B cell (primary cell): Measurements from ENCODE around the gene ABCA6. TPM values are rescaled to one million over a fixed set of nuclear protein-coding genes. Genes with fewer than 3 reads are reported as not detected.

Source experiments
- ATAC-seq: fragments of 200-7000 bp; cut with Tn5 transposase; one replicate; pipeline ENCODE4 v1.10.0; 2021; ENCODE audit warnings: low read depth, mild to moderate bottlenecking, moderate number of reproducible peaks, moderate library complexity
- CTCF ChIA-PET: fragments of 350-600 bp; sonication (Branson Sonifier 250); formaldehyde crosslinking; loops from one replicate; lab custom pipeline; 2021; ENCODE audit warnings: antibody characterized with exemption, inconsistent platforms; lab: Charles Lee
- POLR2A ChIA-PET: fragments of 350-600 bp; sonication (Branson Sonifier 250); formaldehyde crosslinking; loops from one replicate; lab custom pipeline; 2021; ENCODE audit warnings: antibody characterized with exemption; lab: Charles Lee
- DNase-seq: peaks from one replicate; pipeline ENCODE4 v3.0.0; 2013
- H2AFZ ChIP-seq: 2 replicates; pipeline ENCODE4 v1.6.1; 2012; ENCODE audit warnings: mild to moderate bottlenecking, low read depth, low read length; ENCODE audit not compliant: insufficient read depth, poor library complexity, severe bottlenecking
- H3K27ac ChIP-seq, 2 donors: 1 replicate in 1 of 2; 2 replicates in 1 of 2; pipeline ENCODE4 v1.5.1; 2012 to 2013; ENCODE audit warnings: low read length in 2 of 2, mild to moderate bottlenecking in 2 of 2, moderate library complexity in 1 of 2
- H3K27me3 ChIP-seq, 4 experiments: fragments of 200-600 bp in 1 of 4; sonication (generic) in 1 of 4; replicated peaks in 1 of 4; 1 replicate in 2 of 4; 2 replicates in 2 of 4; pipeline versions ENCODE4 v1.6.1 to v1.7.0; 2013 to 2016; ENCODE audit warnings: low read length in 3 of 4, mild to moderate bottlenecking in 2 of 4, mixed read lengths in 1 of 4, moderate library complexity in 1 of 4; ENCODE audit not compliant: insufficient read depth in 4 of 4, control insufficient read depth in 3 of 4; ENCODE audit errors: control extremely low read depth in 1 of 4
- H3K36me3 ChIP-seq, 2 experiments: replicated peaks in 1 of 2; 1 replicate in 1 of 2; 2 replicates in 1 of 2; pipeline versions ENCODE4 v1.6.1 to v1.7.1; 2013; ENCODE audit warnings: low read length in 1 of 2; ENCODE audit not compliant: insufficient read depth in 2 of 2, control insufficient read depth in 1 of 2; ENCODE audit errors: control extremely low read depth in 1 of 2, extremely low read depth in 1 of 2
- H3K4me1 ChIP-seq, 2 donors: fragments of 200-600 bp in 1 of 2; sonication (generic) in 1 of 2; 1 replicate in 1 of 2; 2 replicates in 1 of 2; pipeline versions ENCODE4 v1.5.1 to v1.6.1; 2013 to 2017; ENCODE audit warnings: low read length in 2 of 2; ENCODE audit not compliant: control insufficient read depth in 2 of 2, insufficient read depth in 2 of 2
- H3K4me2 ChIP-seq: replicated peaks from 2 replicates; pipeline ENCODE3; 2012; ENCODE audit warnings: mild to moderate bottlenecking, low read depth, low read length; ENCODE audit not compliant: poor library complexity, severe bottlenecking
- H3K4me3 ChIP-seq, 5 experiments: fragments of 200-600 bp in 1 of 5; sonication (generic) in 1 of 5; 1 replicate in 3 of 5; 2 replicates in 2 of 5; pipeline versions ENCODE4 v1.5.1 to v1.7.0; 2011 to 2016; ENCODE audit warnings: low read length in 4 of 5, mild to moderate bottlenecking in 4 of 5, low read depth in 2 of 5, control low read depth in 1 of 5, moderate library complexity in 1 of 5; ENCODE audit not compliant: insufficient read depth in 1 of 5; ENCODE audit errors: control extremely low read depth in 1 of 5, extremely low read depth in 1 of 5
- H3K79me2 ChIP-seq: fragments of 200-600 bp; sonication (generic); one replicate; pipeline ENCODE4 v1.6.0; 2016; ENCODE audit warnings: low read length; ENCODE audit not compliant: control insufficient read depth, insufficient read depth
- H3K9ac ChIP-seq: fragments of 200-600 bp; sonication (generic); 2 replicates; pipeline ENCODE4 v1.6.1; 2017; ENCODE audit warnings: mild to moderate bottlenecking, low read length, moderate library complexity
- H3K9me3 ChIP-seq, 3 donors: one replicate each; pipeline versions ENCODE4 v1.6.1 to v1.7.1; 2013; ENCODE audit warnings: low read length in 2 of 3; ENCODE audit not compliant: control insufficient read depth in 2 of 3, insufficient read depth in 1 of 3; ENCODE audit errors: control extremely low read depth in 1 of 3
- H4K20me1 ChIP-seq: 2 replicates; pipeline ENCODE4 v1.6.0; 2012; ENCODE audit warnings: mild to moderate bottlenecking, low read length; ENCODE audit not compliant: insufficient read depth, control insufficient read depth, poor library complexity, severe bottlenecking
- H3K27ac Mint-ChIP-seq: one replicate; pipeline ENCODE4 v1.8.0; 2021; ENCODE audit warnings: mixed read lengths
- H3K27me3 Mint-ChIP-seq: one replicate; pipeline ENCODE4 v1.8.0; 2021; ENCODE audit warnings: mixed read lengths
- H3K4me1 Mint-ChIP-seq: one replicate; pipeline ENCODE4 v1.8.0; 2021; ENCODE audit warnings: mixed read lengths
- H3K4me3 Mint-ChIP-seq: one replicate; pipeline ENCODE4 v1.8.0; 2021; ENCODE audit warnings: mixed read lengths
- H3K9me3 Mint-ChIP-seq: one replicate; pipeline ENCODE4 v1.8.0; 2022; ENCODE audit warnings: mixed read lengths; ENCODE audit not compliant: insufficient read depth
- EZH2 ChIP-seq: IDR thresholded peaks from 2 replicates; pipeline ENCODE4 v1.6.1; 2012; ENCODE audit warnings: borderline replicate concordance, low read depth, mild to moderate bottlenecking, moderate library complexity, low read length; ENCODE audit not compliant: insufficient read depth, poor library complexity, severe bottlenecking
- WGBS: methylation state at CpG from one replicate; pipeline ENCODE4 v1.1.5; 2013; ENCODE audit warnings: missing lambda C conversion rate; ENCODE audit not compliant: insufficient coverage; 5-methylcytosine and 5-hydroxymethylcytosine counted together
- intact Hi-C: fragments of 100-400 bp; cut with micrococcal nuclease; formaldehyde crosslinking; loops from one replicate; pipeline ENCODE4 v1.10.0; 2022
- polyA plus RNA-seq: library from polyadenylated mRNA; depleted of rRNA; stranded (reverse); fragments of >200 nt; gene quantifications from 2 replicates; pipeline ENCODE4 v1.2.3, GENCODE V29; 2012
- total RNA-seq, 2 donors: library from RNA; stranded (reverse); fragments of 120-200 nt in 1 of 2; gene quantifications; 1 replicate in 1 of 2; 2 replicates in 1 of 2; pipeline versions ENCODE4 v1.2.3 to v1.2.4, GENCODE V29; 2013 to 2022
- TF ChIP-seq, protein P1 (sequence below): fragments of 200-600 bp; IDR thresholded peaks from one replicate; pipeline ENCODE4 v1.8.0; 2022; ENCODE audit warnings: antibody characterized with exemption, mild to moderate bottlenecking

Gene ABCA6
- total and polyA plus RNA-seq, 2 donors (not counting 1 experiment from before 2014, with no cell fraction given), result 0.18 to 1.4 TPM

DNA sequence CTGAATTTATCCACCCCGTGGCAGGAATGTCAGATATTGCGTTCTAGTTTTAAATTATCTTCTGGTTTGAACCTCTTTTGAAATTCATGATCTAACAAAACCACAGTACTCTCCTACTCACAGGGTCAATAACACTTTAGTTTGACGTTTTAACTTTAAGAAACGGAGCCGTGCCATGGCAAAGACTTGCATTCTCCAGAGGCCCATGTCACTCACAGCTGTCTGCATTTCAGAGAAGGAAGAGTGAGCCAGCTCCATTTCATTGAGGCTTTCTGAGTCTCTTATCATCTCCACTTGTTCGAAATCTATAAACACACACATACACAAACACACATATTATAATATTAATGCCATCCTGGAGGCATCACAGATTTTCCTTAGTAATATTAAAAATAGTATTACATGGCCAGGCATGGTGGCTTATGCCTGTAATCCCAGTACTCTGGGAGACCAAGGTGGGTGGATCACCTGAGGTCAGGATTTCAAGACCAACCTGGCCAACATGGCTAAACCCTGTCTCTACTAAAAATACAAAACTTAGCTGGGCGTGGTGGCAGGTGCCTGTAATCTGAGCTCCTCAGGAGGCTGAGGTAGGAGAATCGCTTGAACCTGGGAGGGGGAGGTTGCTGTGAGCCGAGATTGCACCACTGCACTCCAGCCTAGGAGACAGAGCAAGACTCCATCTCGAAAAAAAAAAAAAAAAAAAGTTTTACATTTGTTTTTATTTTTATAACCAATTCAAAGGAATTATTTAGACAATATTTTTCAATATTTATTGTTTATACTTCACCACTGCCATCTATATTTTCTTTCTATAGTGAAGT, 35.6 kb downstream of the ABCA6 start:
- WGBS, result 98% methylated on average over 5 of the region's 10 CpGs
- Histone ChIP-seq H2AFZ (no peak overlapping the region), H3K4me1 (no peaks in the 10 kb centered on the region), H3K79me2 (no peaks in the 10 kb centered on the region), H3K9ac (no peak overlapping the region), H3K36me3 (no peaks in the 10 kb centered on the region), H3K9me3 (no peaks in the 10 kb centered on the region), H3K27me3 (no peaks in the 10 kb centered on the region), H3K4me2 (no peak overlapping the region), H3K4me3 (no peak overlapping the region), H4K20me1 (no peaks in the 10 kb centered on the region), H3K27ac (no peak overlapping the region)
- ATAC-seq, result no peak
- Mint-ChIP-seq H3K9me3 (no peaks in the 10 kb centered on the region), H3K4me3 (no peak overlapping the region), H3K4me1 (peaks cover 2% of the 10 kb centered on the region), H3K27me3 (no peaks in the 10 kb centered on the region), H3K27ac (no peak overlapping the region)
- ChIA-PET CTCF (no interaction called here), POLR2A (no interaction called here)
- TF ChIP-seq EZH2, result no peak
- TF ChIP-seq, protein P1, sequence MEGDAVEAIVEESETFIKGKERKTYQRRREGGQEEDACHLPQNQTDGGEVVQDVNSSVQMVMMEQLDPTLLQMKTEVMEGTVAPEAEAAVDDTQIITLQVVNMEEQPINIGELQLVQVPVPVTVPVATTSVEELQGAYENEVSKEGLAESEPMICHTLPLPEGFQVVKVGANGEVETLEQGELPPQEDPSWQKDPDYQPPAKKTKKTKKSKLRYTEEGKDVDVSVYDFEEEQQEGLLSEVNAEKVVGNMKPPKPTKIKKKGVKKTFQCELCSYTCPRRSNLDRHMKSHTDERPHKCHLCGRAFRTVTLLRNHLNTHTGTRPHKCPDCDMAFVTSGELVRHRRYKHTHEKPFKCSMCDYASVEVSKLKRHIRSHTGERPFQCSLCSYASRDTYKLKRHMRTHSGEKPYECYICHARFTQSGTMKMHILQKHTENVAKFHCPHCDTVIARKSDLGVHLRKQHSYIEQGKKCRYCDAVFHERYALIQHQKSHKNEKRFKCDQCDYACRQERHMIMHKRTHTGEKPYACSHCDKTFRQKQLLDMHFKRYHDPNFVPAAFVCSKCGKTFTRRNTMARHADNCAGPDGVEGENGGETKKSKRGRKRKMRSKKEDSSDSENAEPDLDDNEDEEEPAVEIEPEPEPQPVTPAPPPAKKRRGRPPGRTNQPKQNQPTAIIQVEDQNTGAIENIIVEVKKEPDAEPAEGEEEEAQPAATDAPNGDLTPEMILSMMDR, result no peak
- intact Hi-C loops, result no loop called here
- no peak for DNase-seq

DNA sequence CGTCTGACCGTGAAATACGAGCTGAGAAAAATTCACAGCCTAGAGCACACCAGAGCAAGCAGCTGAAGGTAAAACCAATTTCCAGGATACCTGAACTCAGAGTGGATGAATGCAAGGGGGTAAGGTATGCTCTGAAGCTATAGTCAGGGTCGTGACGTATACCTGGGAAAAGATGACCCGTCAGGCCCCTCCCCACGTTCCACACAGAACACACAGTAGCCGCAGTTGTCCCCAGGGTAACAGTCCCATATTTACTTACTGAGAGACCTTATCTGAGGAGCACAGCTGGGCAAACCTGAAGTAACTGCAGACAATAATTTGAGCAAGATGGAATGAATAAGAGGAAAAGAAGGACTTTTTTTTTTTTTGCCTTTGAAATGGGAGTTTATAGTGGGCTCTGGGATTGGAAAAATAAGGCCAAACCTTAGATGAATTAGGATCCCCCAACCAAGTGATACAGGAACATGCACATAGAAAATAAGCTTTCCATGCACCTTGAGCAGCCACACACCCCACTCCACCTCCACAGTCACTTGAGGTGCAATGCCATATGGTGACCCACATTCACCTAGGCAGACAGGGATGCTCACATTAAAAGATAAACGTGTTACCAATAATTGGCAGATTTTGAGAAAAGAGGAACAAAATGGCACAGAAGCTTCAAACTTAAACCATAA, 38.0 kb downstream of the ABCA6 start:
- Histone ChIP-seq H3K9ac (no peak overlapping the region), H3K4me2 (no peak overlapping the region), H3K9me3 (no peaks in the 10 kb centered on the region), H2AFZ (no peak overlapping the region), H4K20me1 (no peaks in the 10 kb centered on the region), H3K36me3 (no peaks in the 10 kb centered on the region), H3K79me2 (no peaks in the 10 kb centered on the region), H3K4me1 (no peaks in the 10 kb centered on the region), H3K27me3 (no peaks in the 10 kb centered on the region), H3K4me3 (no peak overlapping the region), H3K27ac (no peak overlapping the region)
- WGBS, result no CpG with 5 or more reads among the region's 9 CpGs
- TF ChIP-seq EZH2, result no peak
- no peaks in the 10 kb centered on the region for H3K27me3 Mint-ChIP-seq
- no peaks in the 10 kb centered on the region for H3K9me3 Mint-ChIP-seq
- intact Hi-C loops, result no loop called here
- no peaks in the 10 kb centered on the region for H3K4me1 Mint-ChIP-seq
- no peak for DNase-seq
- no peak overlapping the region for H3K4me3 Mint-ChIP-seq
- CTCF ChIA-PET, result interaction anchor here (0.7 kb wide), 2 partner anchors 12 to 128 kb away, joined by 3 read pairs; no protein-coding TSS in a partner anchor
- no peak overlapping the region for H3K27ac Mint-ChIP-seq
- ATAC-seq, result no peak
- POLR2A ChIA-PET, result no interaction called here
